ENCODE data around the gene VTI1A.
A peak's percentile ranks its signal among the peaks of the same experiment; 100 is the strongest.
"Not testable (repeated sequence)": the region's sequence is repeated elsewhere in the genome, so short reads cannot be mapped to it uniquely, and the experiment has no call there.

The VTI1A gene

GRCh38 chr10:112587729-112588128 is 140.7 kb downstream of the VTI1A start:
- TF ChIP-seq POLR2A (IDR thresholded peaks at IDR 0.05; ENCODE audit: low read depth, low read length): no peak
- FAIRE-seq: no peak
- no peak for DNase-seq (ENCODE audit: insufficient read length, low spot score)

- FAIRE-seq: no peak
- TF ChIP-seq POLR2A (IDR thresholded peaks at IDR 0.05; ENCODE audit: low read depth, low read length): no peak
These were observed 141.4 kb downstream of the VTI1A start for GRCh38 chr10:112588225-112588990.

GRCh38 chr10:112589081-112589480 is 142.1 kb downstream of the VTI1A start:
- FAIRE-seq: no peak
- no peak for TF ChIP-seq POLR2A (IDR thresholded peaks at IDR 0.05; ENCODE audit: low read depth, low read length)
- no peak for DNase-seq (ENCODE audit: insufficient read length, low spot score)

More at GRCh38 chr10:112588225-112588990, 141.4 kb downstream of the VTI1A start:
- no peak for DNase-seq (ENCODE audit: insufficient read length, low spot score)

- not testable (repeated sequence) for DNase-seq (ENCODE audit: insufficient read length, low spot score); FAIRE-seq
These were observed 143.8 kb downstream of the VTI1A start for GRCh38 chr10:112590786-112591185.

GRCh38 chr10:112593023-112593422 is 146.0 kb downstream of the VTI1A start:
- FAIRE-seq: no peak
- no peak for DNase-seq (ENCODE audit: insufficient read length, low spot score)
- TF ChIP-seq POLR2A (IDR thresholded peaks at IDR 0.05; ENCODE audit: low read depth, low read length): no peak

- DNase-seq (ENCODE audit: insufficient read length, low spot score) (no peak), FAIRE-seq (no peak)
- no peak for TF ChIP-seq POLR2A (IDR thresholded peaks at IDR 0.05; ENCODE audit: low read depth, low read length)
These were observed 154.4 kb downstream of the VTI1A start for GRCh38 chr10:112601214-112602090.

- FAIRE-seq (no peak), DNase-seq (ENCODE audit: insufficient read length, low spot score) (no peak)
- TF ChIP-seq POLR2A (IDR thresholded peaks at IDR 0.05; ENCODE audit: low read depth, low read length): no peak
These were observed 156.0 kb downstream of the VTI1A start for GRCh38 chr10:112603062-112603461.

GRCh38 chr10:112605063-112605462 is 158.0 kb downstream of the VTI1A start:
- TF ChIP-seq POLR2A (IDR thresholded peaks at IDR 0.05; ENCODE audit: low read depth, low read length): no peak
- DNase-seq (ENCODE audit: insufficient read length, low spot score) (no peak), FAIRE-seq (no peak)

GRCh38 chr10:112607506-112607905 is 160.5 kb downstream of the VTI1A start:
- FAIRE-seq: no peak
- no peak for DNase-seq (ENCODE audit: insufficient read length, low spot score)
- TF ChIP-seq POLR2A (IDR thresholded peaks at IDR 0.05; ENCODE audit: low read depth, low read length): no peak

GRCh38 chr10:112613620-112614019 is 166.6 kb downstream of the VTI1A start:
- TF ChIP-seq POLR2A (IDR thresholded peaks at IDR 0.05; ENCODE audit: low read depth, low read length): no peak
- DNase-seq (ENCODE audit: insufficient read length, low spot score): no peak

GRCh38 chr10:112614072-112614471 is 167.1 kb downstream of the VTI1A start:
- DNase-seq (ENCODE audit: insufficient read length, low spot score): no peak
- TF ChIP-seq POLR2A (IDR thresholded peaks at IDR 0.05; ENCODE audit: low read depth, low read length): no peak
- FAIRE-seq: no peak

More at GRCh38 chr10:112613620-112614019, 166.6 kb downstream of the VTI1A start:
- FAIRE-seq: peak; percentile 15

- DNase-seq (ENCODE audit: insufficient read length, low spot score) (no peak), FAIRE-seq (no peak)
- TF ChIP-seq POLR2A (IDR thresholded peaks at IDR 0.05; ENCODE audit: low read depth, low read length): no peak
These were observed 167.6 kb downstream of the VTI1A start for GRCh38 chr10:112614586-112614985.

GRCh38 chr10:112615269-112615668 is 168.3 kb downstream of the VTI1A start:
- TF ChIP-seq POLR2A (IDR thresholded peaks at IDR 0.05; ENCODE audit: low read depth, low read length): no peak
- no peak for DNase-seq (ENCODE audit: insufficient read length, low spot score)
- no peak for FAIRE-seq

- no peak for TF ChIP-seq POLR2A (IDR thresholded peaks at IDR 0.05; ENCODE audit: low read depth, low read length)
- DNase-seq (ENCODE audit: insufficient read length, low spot score) (no peak), FAIRE-seq (no peak)
These were observed 169.6 kb downstream of the VTI1A start for GRCh38 chr10:112616647-112617046.
